Measurements from ENCODE around the gene SYNGR3.
A peak's percentile ranks its signal among the peaks of the same experiment; 100 is the strongest.
"Not testable (repeated sequence)": the region's sequence is repeated elsewhere in the genome, so short reads cannot be mapped to it uniquely, and the experiment has no call there.

The SYNGR3 gene, protein sequence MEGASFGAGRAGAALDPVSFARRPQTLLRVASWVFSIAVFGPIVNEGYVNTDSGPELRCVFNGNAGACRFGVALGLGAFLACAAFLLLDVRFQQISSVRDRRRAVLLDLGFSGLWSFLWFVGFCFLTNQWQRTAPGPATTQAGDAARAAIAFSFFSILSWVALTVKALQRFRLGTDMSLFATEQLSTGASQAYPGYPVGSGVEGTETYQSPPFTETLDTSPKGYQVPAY

DNA sequence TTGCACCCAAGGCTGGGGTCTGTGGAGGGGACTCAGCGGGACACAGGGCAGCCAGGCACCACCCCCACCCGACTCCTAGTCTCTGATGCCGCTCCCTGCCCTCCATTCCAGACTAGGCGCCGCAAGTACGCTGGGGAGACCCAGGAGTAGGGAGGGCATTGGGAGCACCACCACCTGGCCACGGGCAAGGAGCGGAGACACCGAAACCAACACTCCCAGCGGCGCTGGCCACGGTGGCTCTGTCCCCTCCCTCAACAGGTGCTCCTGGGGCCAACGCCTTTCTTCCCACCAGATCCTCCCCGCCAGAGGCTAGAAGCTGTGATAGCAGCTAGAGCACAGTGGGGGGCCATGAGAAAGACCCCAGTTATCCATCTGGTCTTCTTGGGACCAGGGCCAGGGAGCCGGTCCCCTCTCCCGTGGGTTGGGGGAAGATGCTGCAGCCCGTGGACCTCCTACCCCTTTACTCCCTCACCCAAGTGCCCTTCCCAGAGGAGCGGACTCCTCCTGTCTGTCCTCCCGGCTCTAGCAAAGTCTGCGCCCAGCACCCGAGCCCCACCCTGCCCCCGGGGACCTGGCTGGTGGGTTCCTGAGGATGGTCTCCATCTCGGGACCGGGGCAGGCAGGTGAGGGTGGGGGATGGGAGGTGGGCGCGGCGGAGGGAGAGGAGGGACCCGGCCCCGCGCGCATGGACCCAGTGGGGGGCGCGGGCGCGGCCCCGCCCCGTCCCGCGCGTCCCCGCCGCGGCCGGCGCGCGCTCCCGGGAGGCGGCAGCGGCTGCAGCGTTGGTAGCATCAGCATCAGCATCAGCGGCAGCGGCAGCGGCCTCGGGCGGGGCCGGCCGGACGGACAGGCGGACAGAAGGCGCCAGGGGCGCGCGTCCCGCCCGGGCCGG lies at the start of gene SYNGR3:
SYNGR3 (plus strand) TSS at position 762 of the 892 bp plus-strand sequence. CDS start 133 bp downstream, outside the sequence.
- no peak for DNase-seq (ENCODE audit: low read depth in 3 of 3)

DNA sequence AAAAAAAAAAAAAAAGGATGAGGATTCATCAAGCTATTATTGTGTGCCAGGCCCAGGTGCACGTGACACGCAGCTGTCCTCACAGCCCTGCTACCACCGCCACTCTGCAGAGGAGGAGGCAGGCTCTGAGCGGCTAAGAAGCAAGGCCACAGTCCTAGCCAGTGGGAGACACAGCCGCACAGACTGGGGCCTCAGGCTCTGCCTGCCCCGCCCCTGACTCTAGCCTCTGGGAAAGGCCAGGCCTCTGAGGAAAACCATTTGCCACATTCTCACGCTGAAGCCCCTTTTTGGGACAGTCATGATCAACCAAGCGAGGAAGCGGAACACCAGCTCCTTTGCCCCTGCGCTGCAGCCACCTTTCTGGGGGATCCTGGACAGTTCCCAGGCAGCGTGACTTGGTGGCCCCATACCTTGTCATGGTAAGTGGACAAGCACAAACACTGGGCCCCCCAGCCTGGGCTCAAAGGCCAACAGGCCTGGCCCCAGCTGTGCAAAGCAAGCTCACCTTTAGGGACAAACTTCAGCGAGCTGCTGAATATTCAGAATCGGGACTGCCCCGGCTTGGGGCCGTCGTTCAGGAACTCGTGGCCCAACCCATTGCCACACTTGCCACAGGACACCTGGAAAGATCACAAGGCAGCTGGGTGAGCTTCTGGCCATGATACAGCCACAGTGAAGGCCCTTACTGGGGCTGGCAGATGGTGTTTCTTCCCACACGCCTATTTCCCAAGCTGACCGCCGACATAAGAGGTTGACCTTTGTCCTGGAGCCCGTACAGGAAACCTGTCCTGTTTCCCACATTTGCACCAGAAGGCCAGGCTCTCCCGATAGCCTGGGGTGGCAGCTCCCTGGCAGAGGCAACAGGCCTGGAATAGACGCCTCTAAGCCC lies 49.3 kb upstream of the SYNGR3 start:
- no peak for DNase-seq (ENCODE audit: low read depth in 3 of 3)

DNA sequence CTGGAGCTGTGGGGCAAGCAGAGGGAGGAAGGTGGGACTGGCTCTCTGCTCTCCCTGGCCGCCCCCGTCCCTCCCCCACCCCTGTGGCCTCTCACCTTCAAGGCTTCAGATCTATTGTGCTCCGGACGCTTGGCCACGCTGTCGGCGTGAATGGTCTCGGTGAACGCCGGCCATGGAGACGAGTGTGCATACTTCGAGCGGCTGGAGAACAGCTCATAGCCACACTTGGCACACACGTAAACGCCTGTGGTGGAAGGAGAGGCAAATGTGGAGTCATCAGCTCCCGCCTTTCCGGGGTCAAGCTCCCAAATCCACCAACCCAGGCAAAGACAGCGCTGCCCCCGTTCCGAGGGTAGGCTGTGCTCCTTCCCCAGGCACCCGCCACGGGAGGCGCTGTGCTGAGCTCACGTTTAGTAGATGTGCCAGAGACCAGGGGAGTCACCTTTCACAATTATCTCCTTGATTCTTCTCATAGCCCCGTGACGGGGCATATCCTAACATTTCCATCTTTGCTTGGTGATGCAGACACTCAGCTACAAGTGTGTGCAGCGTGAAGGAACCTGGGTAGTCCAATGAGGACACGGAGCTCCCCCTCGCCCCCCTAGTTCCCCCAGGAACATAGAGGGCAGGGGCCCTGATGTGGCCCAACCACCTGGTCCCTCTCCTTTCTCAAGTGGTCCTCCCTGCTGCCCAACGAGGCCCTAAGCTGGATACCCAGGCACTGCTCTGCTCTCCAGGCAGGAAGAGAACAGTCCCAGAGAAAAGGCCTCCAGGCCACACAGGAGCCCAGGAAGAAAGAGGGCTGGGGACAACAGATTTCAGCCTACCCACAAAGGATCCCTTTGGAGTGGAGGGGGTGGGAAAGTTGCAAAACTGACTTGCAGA lies 48.4 kb upstream of the SYNGR3 start:
- DNase-seq (ENCODE audit: low read depth in 3 of 3): no peak

DNA sequence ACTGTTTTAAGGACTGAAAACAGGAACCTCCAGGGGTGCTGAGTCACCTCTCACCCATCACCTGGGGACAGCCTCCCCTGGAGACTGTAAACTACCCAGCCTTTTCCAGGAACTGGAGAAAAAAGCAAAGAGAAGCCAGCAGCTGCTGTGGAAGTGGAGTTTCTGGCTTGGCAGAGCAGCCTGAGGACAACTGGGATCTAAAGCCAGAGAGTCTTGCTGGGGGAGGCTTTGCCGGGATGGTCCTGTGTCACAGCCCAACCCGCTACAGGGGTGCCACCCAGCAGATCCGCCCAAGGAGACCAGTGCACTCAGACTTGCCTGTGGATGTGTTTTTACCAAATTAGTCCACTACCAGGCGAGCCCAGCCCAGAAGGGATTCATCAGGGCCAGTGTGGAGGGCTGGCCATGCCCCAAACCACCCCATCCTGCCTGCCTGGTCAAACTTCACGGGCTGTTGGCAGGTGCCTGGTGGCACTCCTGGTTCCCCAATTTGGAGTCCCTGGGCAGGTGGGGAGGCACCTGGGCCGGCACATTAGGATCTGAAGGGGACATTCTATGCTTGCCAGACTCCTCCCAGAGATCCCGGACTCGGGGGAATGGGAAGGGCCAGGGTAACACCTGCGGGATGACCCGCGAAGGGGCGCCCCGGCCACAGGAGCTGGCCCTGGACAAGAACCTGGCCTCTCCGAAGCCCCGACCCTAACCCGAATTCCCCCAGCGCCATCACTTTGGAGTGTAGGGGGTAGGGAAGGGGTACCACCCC lies 47.5 kb upstream of the SYNGR3 start:
- no peak for DNase-seq (ENCODE audit: low read depth in 3 of 3)

DNA sequence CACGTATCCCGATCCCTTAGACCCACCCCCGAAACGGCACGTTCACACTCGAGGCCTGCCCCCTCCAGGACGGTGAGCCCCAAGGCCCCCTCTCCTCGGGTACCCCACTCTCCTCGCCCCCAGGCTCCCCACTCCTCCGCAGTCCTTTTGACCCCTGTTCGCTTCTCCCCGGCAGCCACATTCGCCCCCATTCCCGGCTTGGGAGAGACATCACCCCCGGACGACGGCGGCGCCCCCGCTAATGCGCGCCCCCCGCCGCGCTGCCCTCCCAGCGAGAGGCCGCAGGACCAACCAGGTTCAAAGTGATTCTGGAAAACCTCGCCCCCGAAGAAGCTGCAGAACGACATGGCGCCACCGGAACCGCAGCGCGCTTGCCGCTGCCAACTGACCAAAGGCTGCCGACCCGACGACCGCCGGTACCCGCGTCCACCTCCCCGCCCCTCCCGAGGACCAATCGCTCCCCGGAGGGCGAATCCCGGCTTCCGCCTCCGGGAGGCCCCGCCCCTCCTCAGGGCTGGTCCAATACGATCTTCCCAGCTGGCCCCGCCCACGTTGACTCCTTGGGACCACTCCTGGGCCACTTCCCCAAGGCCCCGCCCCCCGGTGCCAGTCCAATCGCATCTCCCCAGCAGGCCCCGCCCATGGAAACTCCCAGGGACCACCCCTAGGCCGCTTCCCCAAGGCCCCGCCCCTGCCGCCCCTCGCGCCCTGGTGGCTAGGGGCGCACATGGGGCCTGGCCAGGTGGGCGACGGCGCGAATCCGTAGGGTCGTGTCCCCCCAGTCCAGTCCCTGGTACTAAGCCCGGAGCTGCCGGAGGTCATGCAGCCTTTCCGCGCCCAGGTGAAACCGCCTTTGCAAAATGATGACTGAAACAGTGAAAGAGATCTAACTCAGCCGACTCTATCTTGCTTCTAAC lies 46.7 kb upstream of the SYNGR3 start, which contains the start of gene MSRB1:
MSRB1 (minus strand) TSS at position 390 of the 917 bp plus-strand sequence; CDS start at position 347, 43 bp downstream.
- peak; percentile 97 to 99 (median 98) for DNase-seq (ENCODE audit: low read depth in 3 of 3)

DNA sequence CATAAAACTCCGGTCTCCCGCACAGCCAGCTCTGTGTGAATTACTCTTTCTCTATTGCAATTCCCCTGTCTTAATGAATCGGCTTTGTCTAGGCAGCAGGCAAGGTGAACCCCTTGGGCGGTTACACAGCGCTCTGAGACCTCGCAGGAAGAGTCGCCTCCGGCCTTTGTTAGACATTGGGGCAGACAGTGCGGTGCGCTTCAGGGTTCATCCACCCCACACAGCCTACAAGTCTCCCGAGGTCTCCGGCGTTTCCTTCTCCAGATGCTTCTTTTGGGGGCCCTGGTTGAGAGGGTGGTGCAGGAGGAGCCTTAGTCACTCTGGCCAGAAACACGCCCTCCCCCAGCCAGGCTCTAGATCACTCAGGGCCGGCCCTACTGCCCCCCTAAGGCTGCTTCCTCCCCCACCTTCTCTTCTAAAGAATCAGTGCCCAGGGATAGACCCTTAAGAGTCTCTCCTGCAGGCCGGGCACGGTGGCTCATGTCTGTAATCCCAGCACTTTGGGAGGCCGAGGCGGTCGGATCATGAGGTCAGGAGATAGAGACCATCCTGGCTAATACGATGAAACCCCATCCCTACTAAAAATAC lies 45.1 kb upstream of the SYNGR3 start:
- no peak for DNase-seq (ENCODE audit: low read depth in 3 of 3)

DNA sequence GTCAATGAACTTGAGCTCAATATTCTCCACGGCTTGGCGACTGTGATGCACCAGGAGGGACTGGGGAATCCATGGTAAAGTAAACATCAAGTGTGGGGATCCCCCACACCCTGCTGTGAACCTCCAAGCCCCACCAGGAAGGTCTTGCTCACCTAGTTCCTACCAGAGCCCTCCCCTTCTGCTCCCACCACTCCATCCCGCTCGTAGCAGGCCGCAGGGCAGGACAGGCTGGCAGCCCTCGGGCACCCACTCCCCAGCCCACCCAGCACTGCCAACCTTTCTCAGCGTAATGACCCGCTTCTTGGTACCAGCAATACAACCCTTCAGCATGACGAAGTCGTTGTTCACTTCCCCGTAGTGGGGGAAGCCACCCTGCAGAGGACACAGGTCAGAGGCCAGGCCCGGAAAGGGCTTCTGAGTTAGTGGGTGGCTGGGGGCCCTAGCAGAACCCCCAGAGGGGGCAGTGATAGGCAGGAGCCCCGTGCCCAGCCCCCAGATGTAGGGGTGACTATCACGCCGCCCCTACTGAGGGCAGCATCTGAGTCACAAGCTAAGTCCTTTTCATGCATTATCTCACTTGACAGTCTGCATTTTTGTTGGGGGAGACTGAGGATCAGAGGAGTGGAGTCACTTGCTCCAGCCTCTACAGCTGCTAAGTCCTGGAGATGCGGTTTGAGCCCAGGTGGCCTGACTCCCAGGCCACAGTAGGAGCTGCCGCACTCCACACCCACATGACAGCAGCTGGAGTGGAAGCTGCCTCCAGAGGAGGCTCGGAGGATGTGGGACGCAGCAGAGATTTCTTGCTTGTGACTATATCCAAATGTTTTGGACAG lies 44.0 kb upstream of the SYNGR3 start:
- DNase-seq (ENCODE audit: low read depth in 3 of 3): no peak

DNA sequence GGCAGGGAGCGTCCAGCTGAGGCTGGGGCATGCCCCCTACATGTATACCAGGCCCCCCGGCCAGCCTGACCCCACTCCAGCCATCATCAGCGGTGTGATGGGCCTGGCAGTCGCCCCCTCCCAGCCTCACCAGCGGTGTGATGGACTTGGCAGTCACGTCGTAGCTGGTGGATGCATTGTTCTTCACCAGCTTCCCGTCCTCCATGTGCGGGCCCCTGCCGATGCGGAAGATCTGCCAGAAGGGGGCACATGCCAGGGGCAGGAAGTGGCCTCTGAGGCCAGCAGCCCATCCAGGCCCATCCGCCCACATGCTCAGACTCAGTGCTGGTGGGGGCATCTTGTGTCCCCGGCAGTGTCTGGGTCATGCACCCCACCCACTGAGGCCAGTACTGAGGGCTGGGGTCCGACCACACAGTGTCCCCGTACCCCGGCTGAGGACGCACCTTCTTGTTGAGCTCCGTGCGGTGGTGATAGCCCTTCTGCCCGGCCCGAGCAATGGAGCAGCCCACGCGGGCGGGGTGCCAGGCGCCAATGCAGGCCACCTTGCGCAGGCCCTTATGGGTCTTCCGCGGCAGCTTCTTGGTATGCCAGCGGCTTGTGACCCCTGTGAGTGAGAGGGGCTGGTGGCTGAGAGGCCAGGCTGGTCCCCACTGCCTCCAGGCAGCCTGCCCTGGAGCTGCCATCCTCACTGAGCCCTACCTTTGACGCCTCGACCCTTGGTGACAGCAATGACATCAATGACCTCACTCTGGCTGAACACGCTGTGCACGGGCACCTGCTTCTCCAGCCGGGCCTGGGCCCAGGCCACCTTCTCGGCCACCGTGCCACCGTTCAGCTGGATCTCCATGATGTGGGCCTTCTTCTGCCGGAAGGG lies 43.0 kb upstream of the SYNGR3 start:
- DNase-seq (ENCODE audit: low read depth in 3 of 3): no peak

DNA sequence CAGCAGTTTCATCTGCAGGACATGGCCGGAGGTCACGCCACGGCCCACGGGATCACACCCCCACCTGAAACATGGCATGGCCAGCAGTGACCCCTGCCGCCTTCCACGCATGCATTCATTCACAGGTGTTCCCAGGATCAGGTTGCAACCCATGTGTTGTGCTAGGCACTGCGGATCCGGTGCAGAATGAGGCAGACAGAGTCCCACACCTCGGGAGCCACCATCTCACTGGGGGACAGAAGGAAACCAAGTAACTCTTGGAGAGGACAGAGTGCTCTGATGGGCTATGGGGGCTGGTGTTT lies 42.5 kb upstream of the SYNGR3 start:
- no peak for DNase-seq (ENCODE audit: low read depth in 3 of 3)

DNA sequence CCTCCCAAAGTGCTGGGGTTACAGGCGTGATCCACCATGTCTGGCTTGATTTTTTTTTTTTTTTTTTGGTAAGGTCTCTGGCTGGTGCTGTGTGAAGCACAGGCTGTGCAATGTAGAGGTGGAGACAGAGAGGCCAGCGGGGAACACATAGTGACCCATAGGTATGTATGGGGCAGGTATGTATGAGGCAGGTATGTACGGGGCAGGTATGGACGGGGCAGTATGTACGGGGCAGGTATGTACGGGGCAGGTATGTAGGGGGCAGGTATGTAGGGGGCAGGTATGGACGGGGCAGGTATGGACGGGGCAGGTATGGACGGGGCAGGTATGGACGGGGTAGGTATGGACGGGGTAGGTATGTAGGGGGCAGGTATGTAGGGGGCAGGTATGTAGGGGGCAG lies 40.3 kb upstream of the SYNGR3 start:
- DNase-seq (ENCODE audit: low read depth in 3 of 3): no peak

DNA sequence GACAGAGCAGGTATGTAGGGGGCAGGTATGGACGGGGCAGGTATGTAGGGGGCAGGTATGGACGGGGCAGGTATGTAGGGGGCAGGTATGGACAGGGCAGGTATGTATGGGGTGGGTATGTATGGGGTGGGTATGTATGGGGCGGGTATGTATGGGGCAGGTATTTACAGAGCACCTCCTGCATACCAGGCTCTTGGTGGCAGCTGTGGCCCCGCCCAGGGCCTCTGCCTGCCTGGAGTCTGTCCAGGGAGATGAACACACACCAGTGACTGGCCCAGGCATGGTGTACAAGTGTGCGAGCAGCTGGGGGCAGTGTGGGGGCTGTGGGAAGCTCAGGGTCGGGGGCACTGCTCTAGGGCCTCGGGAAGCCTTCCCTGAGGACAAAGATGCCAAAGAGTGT lies 39.7 kb upstream of the SYNGR3 start:
- DNase-seq (ENCODE audit: low read depth in 3 of 3): no peak

DNA sequence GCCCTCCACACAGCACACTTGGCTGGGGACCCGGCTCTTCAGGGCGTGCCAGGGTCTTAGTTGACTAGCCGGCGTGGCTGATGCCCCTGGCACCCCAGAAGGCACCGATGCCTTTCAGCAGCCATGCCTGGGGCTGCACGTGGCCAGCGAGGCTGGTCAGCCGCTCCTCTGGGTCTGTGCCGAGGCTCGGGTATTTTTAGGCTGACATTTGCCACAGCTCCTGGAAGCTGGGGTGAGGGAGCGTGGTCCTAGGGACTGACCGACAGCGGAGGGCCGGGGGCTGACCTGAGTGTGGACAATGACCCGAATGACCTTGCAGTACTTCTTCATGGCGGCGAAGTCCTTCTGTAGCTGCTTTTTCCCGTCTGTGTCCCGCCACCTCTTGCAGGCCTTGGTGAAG lies 39.2 kb upstream of the SYNGR3 start:
- no peak for DNase-seq (ENCODE audit: low read depth in 3 of 3)

DNA sequence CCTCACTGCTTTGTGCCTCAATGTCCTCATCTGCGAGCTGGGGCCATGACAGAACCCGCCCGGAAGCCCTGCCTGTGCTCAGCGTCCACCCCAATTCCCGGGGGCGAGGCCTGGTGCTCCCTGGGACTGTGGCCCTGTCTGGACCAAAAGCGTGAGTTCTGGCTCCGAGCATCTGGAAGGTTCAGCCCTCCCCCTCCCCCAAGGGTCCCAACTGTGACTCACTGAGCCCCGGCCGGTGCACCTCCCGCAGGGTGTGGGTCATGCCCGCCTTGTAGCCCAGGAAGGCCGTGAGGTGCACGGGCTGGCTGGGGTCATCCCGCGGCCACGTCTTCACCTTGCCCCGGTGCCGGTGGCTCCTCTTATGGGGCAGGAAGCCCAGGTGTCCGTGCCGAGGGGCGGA lies 36.0 kb upstream of the SYNGR3 start:
- DNase-seq (ENCODE audit: low read depth in 3 of 3): no peak

DNA sequence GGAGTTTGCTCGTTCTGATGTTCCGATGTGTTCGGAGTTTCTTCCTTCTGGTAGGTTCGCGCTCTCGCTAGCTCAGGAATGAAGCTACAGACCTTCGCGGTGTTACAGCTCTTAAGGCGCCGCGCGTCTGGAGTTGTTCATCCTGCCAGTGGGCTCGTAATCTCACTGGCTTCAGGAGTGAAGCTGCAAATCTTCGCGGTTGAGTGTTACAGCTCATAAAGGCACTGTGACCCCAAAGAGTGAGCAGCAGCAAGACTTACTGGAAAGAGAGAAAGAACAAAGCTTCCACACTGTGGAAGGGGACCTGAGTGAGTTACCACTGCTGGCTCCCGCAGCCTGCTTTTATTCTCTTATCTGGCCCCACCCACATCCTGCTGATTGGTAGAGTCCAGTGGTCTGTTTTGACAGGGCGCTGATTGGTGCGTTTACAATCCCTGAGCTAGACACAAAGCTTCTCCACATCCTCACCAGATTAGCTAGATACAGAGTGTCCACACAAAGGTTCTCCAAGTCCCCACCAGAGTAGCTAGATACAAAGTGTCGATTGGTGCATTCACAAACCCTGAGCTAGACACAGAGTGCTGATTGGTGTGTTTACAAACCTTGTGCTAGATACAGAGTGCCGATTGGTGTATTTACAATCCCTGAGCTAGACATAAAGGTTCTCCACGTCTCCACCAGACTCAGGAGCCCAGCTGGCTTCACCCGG lies 32.2 kb upstream of the SYNGR3 start:
- DNase-seq (ENCODE audit: low read depth in 3 of 3): not testable (repeated sequence)

DNA sequence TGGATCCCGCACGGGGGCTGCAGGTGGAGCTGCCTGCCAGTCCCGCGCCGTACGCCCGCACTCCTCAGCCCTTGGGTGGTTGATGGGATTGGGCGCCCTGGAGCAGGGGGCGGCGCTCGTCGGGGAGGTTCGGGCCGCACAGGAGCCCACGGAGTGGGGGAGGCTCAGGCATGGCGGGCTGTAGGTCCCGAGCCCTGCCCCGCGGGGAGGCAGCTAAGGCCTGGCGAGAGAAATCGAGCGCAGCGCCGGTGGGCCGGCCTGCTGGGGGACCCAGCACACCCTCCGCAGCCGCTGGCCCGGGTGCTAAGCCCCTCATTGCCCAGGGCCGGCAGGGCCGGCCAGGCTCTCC lies 31.7 kb upstream of the SYNGR3 start:
- DNase-seq (ENCODE audit: low read depth in 3 of 3): not testable (repeated sequence)

DNA sequence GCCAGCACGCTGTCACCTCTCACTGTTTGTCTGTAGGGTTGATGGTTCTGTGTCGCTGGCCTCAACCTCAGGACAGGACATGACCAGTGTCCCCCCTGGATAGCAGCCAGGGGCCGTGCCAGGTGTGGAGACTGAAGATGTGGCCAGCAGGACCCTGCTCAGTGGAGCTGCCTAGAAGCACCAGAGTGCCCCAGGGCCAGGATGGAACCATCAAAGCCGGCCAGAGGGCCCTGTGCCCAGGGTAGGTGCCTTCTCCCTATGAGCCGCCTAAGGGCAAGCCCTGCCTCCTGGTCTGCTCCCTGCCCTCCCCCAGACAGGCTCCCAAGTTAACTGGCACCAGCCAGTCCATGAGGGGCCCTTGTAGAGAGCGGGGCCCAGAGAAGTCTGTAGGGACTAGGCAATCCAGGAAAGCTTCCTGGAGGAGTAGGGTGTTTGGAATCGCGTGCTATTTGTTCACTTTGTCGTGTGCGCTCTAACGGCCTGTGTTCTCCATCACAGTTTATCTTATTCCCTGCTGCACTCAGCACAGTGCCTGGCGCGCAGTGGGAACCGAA lies 31.0 kb upstream of the SYNGR3 start:
- no peak for DNase-seq (ENCODE audit: low read depth in 3 of 3)
